Globus pallidus (tissue), 1 donor: ENCODE results near the gene TRIM63.

Experiments used
- DNase-seq: peaks from one replicate; pipeline ENCODE4 v3.0.0-alpha.2; 2015; ENCODE audit warnings: low spot score

The TRIM63 gene

DNA sequence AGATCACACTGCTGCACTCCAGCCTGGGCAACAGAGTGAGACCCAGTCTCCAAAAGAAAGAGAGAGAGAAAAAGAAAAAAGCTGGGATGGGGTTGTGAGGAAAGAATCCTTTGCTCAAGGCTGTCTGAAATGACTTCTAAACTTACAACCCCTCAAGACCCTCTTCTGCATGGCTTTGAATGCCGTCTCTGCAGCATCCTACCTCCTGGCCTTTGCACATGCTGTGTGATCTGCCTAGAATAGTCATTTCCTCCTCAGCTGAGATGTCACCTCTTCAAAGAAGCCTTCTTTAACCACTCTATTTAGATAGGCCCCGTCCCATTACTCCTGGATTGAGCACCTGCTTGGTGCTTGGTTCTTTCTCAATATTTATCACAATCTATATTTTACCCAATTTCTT, 17.4 kb upstream of the TRIM63 start:
- no peak for DNase-seq

DNA sequence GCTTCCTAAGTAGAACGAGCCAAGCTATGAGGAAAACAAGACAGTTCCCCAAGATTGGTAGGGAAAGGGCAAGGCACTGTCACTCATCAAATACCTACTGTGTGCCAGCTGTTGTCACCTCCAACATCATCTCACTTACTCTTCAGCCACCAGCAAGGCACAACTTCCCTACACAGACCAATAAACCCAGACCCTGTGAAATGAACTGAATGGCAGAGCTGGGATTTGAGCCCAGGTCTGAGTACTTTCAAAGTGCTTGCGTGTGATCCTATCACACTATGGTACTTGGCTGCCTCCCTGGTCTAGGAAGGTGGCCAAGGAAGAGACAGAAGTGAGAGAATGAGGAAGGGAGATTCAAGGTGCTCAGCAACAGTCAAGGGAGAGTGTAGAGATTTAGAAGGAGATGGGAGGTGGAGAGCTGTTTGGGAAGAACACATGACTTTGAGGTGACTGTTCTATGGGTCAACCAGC, 16.7 kb upstream of the TRIM63 start:
- no peak for DNase-seq

DNA sequence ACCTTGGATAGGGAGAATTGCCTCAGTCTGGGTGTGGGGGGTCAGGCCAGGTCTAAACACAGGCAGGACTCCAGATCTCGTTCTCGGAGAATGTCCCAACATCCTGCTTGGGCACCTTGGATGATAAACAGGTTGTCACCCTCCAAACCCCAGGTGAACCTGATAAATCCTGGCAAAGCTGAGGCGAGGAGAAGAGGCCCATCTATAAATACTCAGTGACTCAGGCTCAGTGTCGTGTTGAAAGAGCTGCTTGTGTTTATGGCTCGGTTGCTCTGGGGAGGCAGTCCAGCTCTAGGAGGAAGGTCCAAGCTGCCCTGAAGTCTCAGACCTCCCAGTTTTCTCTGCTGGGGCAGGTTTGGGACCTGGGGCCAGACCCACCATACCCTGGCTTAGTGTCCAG, 15.8 kb upstream of the TRIM63 start:
- DNase-seq: no peak

DNA sequence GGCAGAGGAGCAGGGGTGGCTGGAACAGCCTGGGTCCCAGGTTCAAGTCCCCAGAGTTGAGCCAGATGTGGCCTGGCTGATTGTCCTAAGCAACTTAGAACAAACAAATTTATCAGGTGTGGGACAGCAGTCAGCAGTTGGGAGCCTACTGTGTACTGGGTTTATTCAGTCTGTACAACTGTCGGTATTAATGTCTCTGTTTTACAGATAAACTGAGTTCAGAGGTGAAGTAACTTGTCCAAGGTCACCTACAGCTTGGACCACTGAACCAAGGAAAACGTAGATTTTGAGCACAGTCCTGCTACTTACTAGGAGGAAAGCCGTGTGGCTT, 14.6 kb upstream of the TRIM63 start:
- DNase-seq: no peak

DNA sequence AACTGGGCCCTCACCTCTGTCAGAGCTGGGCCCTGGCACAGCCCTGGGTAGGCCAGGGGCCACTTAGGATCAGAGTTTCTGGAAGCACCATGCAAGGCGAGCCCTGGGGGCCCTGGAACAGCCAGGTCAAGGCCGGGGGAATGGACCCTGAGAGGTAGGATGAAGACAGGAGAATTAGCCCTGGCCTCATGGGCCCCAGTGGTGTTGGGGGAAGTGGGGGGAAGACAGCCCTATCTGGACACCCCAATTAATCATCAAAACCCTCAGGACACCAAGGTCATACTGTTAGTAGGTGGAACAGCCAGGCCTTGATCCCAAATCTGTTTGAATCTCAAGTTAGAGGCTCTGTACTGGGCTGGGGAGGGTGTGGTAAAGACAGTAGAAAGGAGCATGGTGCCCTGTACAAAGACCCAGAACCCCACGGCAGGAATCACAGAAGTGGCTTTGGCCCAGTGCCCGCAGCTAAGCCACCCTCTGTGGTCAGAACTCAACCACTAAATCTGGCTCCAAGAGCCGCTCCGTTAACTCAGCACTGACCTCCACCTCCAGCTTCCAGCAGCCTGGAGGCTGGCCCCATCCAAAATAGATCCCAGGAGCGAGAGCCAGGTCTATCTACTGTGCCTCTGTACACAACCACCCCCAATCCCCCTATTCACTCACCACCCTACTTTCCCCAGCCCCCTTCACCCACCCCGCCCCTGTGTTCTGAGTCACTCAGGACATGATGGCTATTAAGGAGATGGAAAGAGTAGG, 14.0 kb upstream of the TRIM63 start:
- DNase-seq: no peak

DNA sequence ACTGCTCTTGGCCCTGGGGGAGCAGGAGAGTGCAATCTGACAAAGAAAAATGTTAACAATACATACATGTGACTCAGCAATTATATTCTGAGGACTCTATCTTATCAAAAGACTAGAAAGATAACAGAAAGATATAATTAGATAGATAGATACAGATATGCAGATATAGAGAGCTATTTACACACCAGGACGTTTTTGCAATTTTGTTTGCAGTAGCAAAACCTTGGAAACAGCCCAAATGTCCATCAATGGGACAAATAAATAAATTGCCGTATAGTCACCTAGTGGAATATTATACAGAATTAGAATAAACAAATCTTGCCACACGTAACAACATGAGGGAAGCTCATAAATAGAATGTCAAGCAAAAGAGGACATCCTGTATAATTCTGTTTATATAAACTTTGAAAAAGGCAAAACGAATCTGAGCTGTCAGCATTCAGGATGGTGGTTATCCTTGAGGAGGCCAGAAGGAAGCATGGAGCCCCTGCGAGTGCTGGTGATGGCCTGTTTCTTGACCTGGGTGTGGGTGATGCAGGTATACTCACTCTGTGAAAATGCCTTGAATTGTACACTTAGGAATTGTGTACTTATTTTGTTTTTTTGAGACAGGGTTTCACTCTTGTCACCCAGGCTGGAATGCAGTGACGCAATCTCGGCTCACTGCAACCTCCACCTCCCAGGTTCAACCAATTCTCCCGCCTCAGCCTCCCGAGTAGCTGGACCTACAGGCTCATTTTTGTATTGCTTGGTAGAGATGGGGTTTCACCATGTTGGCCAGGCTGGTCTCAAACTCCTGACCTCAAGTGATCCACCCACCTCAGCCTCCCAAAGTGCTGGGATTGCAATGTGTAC, 12.8 kb upstream of the TRIM63 start:
- DNase-seq: no peak

DNA sequence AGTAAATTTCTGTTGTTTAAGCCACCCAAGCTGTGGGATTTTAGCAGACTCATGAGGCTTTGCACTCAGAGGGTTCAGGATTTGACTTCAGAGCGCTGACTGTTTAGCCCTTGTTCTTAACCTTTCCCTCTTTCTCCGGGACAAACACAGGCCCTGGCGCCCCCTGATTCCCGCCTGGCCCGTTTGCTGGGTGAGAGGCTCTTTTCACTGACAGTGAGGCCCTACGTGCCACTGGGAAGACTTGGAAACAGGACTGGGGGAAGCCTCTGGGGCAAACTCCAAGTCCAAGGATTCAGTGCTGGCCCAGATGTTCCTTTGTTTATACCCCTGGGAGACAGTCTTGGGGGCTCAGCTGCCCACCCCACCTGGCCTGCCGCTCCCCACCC, 11.7 kb upstream of the TRIM63 start:
- DNase-seq: no peak

DNA sequence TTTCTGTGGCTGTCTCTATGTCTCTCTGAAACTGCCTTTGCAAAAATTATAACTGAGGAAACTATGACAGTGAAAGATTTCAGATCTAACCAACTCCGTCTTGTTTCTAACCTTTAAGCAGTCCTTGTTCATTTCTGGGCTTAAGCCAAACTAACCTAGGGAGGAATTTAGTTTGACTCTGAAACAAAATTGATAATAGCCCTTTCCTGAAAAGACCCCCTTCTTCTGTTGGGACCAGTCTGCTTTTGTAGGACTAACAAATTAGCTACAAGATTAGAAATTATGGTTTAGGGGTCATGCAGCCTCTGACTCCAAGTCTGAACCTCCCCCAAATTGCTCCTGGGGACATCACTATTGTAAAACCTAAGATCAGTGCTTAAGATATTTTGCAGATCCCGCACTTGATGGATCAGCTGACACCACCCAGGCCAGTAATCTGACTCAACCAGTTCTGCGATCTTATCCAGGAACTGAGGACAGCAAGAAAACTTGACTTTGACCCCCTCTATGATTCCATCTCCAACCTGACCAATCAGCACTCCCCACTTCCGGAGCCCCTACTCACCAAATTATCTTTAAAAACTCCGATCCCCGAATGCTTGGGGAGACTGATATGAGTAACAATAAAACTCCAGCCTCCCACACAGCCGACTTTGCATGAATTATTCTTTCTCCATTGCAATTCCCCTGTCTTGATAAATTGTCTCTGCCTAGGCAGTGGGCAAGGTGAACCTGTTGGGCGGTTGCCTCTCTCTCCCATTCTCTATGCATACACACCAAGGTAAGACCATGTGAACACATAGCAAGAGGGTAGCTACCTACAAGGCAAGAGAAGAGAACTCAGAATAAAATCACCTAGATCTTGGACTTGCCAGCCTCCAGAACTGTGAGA, 11.1 kb upstream of the TRIM63 start:
- DNase-seq: no peak

DNA sequence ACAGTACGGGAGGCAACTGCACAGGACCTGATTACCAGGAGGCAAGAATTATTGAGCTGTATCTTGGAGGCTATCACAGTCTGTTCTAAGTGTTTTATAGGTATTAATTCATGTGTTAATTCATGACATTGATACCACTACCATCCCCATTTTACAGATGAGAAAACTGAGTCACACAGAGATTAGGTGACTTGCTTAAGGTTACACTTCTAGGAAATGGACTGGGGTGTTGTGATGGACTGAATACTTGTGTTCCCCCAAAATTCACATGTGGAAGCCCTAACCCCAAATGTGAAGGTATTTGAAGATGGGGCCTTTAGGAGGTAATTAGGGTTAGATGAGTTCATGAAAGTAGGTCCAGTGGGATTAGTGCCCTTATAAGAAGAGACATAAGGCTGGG, 10.1 kb upstream of the TRIM63 start:
- no peak for DNase-seq

DNA sequence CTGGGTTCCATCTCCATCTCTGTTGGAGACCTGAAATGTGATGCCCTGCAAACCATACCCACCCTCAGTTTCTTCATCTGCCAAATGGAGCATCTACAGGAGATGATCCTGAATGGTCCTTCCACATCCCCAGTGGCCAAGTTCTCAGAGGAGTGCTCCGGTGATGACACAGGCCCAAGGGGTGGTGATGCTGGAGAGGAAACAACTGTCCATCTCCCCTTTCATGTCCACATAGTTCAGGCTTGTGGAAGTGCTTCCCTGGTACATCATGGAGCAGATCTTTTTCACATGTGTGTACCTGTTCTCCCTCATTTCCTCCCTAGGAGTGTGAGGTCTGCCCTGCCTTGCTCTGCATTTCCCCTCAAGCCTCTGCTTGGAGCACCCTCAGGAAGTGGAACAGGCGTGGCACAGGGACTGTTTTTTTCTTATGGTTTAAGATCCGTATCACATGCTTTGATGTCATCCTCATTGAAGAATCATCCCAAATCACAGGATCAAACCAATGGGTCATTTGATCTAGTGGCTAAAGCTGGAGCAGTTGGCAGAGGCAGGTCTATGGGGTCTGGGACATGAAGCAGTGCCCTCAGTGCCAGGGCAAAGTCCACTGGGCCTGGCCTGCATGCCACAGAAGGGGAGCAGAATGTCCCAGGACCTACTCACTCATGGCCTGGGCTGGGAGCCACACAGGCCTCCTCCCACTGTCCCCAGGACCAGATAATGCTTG, 8.2 kb upstream of the TRIM63 start:
- DNase-seq: no peak

DNA sequence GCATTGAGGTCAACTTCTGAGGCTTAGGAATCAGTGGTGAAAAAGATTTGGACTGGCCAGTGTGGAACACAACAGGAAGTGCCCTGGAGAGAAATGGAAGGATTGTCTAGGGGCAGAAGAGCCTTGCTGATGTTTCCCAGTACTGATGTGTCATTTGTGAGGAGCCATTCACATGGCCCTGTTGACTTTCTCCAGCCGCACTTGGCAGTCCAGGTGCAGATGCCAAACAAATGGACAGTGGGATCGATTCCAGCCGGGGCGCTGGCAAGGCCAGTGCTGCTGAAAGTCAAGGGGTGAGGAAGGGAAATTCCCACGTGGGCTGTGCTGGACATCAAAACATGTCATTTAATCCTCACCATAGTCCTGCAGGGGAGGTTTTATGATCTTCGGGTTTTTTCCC, 4.9 kb upstream of the TRIM63 start:
- no peak for DNase-seq

DNA sequence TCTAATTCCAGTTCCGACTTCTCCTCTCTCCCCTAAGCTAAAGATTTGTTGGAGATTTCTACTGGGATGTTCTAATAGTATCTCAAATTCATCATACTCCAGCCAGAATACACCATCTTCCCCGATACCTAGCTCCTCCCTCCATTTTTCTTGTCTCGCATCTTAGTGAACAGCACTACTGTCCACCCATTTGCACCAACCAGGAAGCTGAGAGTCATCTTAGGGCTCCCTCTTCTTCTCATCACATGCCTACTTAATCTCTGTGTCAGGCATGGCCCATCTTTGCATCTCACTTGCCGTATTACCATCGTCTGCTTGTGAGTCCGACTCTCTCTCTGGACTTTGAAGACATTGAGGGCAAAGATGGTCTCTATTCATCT, 3.5 kb upstream of the TRIM63 start:
- no peak for DNase-seq

DNA sequence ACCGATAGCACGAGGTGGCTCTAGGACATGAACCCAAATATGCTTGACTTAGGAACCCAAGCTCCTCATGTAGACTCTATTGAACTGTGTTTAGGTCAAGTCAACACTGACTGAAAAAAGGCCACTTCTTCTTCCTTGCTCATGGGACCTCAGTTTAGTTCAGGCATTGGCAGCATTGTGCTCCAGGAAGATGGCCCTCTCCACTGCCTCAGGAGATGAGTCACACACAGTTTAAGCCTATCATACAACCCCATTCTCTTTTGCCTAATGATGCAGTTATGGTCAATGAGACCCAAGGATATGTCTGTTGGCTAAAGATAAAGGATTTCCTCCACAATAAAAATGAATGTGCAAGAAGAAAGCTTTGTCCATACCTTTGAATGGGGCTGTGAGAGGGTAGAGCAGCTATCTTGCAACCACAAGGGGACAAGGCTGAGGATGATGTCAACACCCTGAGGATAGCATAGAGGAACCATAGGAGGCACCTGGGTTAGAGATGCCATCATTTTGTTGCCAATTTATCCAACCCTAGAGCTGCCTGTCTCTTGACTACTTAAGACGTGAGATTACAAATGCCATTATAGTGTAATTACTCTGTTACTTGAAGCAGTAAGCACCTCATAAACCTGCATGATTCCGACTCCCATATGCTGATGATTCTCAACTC, 3.0 kb upstream of the TRIM63 start:
- no peak for DNase-seq

DNA sequence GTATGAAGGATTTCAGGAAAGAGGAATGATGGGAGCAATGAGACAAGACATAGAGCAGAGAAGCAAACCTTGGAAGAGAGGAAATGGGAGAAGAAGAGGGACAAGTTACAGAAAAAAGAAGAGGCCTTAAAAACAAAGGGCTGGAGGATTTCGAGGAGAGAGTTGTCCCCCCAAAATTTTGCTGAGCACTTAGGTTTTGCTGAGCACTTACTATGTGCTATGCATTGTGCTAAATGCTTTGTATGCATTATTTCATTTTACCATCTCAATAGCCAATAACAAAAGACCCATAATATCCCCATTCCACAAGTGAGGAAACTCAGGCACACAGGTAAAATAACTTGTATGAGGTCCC, 2.5 kb upstream of the TRIM63 start:
- no peak for DNase-seq

DNA sequence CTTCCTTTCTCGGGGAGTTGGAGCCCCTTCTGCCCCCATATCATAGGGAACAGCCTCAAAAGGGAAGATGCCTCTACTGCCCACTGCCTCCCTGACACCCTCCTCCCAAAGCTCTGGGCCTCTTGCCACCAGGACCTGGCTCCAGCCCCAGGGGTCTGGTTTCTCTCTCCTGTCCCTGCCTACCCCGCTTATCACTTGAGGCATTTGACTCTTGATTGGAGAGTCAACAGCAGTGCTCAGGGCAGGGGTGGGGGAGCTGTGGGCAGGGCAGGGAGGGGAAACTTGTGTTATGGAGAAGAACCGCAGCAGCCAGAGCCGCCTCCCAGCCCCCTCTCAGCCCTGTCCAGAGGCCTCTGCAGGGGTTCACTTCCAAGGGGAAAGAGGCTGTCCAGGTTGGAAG, 573 bp downstream of the TRIM63 start:
- DNase-seq: no peak

DNA sequence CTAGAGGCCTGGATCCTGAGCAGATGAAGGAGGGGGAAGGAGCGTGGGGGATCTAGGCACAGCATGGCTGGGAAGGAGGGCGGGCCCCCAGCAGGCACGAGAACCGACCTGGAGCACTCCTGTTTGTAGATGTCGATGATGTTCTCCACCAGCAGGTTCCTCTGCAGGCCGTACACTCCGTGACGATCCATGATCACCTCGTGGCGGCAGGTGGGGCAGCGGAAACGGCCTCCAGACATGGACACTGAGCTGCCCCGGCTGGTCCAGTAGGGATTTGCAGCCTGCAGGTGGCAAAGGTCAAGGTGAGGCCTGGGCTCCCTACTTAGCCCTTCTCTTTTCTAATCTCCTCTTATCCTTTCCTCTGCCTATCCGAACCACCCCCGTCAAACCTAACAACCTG, 1.3 kb downstream of the TRIM63 start:
- DNase-seq: no peak

DNA sequence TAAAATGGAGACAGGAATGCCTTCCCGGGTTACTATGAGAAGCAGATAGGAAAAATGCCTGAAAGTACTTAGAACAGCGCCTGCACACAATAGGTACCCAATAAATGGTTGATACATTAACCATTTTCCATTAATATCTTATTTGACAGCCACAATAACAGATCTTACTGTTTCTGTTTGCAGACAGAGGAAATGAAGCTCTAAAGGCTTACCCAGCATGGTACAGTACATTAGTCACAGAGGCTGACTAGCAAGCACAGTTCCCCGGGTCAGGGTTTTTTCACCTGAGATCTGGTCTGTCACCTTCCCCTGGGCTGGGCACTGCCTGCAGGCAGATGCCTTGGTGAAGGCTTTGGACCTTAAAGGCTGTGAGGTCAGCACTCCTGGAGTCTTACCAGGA, 2.9 kb downstream of the TRIM63 start:
- DNase-seq: no peak

DNA sequence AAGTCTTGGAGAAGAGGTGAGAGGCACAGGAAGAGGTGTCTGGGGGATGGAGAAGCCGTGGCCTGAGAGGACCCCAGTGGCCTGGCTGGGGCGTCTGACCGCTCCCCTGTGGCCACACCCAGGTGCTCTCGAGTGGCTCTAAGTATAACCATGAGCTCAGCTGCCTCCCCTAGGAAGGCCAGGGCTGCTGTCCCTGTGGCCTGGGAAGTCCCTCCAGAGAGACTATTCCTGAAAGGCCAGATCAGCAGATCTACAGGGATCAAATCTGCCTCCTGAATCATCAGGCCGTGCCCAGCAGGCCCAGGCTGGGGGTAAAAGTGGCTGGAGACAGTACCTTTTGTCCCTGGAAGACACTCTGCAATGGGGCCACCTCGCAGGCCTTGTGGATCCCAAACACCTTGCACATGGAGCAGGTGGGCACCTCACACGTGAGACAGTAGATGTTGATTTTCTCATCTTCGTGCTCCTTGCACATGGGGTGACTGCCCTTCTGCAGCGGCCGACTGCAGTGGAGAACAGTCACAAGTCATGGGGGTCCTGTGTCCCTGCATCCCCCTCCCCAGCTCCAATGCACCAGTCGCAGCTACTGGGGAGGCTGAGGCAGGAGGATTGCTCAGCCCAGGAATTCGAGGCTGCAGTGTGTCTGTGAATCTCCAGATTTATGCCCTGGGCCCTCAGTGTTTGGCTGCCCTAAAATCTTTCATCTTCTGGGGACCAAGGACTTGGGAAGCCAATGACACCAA, 6.4 kb downstream of the TRIM63 start:
- no peak for DNase-seq

DNA sequence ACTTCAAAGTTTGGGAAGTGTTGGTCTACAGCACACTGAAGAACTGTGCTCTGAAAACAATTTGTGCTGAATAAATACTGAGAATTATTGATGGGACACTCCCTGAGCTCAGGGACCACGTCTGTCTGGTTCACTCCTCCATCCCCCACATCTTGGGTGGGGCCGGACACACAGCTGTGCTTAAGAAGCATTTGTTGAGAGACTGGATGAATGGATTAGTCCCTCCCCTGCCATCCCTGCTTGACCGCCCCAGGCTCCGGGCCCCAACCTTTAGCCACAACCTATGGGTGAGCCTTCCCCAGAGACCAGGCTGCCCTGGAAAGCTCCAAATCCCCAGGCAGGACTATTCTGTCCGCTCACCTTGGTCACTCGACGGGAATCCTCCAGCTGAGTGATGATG, 7.5 kb downstream of the TRIM63 start:
- DNase-seq: no peak

DNA sequence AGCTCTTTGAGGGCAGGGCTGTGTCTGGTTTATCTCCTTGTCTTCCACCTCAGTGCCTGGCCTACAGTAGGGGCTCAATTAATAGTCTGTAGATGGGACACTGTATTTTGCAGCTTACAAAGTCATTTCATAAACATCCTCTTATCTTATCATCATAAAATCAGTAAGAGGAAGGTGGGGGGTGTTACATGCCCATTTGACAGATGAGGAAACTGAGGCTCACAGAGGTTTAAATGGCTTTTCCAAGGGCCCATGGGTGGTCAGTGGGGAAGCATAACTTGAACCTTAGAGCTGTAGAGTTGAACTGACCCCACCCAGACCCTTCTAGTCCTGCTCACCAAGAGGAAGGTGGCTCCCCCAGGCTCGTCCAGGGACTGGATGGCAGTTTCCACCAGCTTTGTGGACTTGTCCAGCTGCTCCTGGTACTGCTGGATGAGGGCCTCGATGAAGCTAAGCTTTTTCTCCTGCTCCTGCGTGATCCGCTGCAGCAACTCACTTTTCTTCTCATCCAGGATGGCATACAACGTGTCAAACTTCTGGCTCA, 9.3 kb downstream of the TRIM63 start:
- no peak for DNase-seq

DNA sequence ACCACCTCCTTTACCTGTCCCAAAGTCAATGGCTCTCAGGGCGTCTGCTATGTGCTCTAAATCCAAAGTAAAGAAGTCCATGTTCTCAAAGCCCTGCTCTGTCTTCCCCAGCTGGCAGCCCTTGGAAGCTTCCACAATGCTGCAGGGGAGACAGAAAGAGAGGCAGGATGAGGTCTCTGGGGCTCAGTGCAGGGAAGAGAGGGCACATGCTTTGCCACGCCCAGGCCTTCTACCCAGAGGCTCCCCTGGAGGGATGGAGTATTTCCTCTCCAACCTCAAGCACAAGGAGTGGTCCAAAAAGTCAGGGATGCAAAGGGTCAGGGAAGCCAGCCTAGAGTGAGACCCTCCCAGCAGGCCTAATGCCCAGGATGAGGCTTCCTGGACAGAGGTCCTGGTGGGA, 10.2 kb downstream of the TRIM63 start:
- DNase-seq: no peak
